ENCODE measurements around the gene HECW1. TPM values are rescaled to one million over a fixed set of nuclear protein-coding genes. Genes with fewer than 3 reads are reported as not detected.

Gene HECW1
- total RNA-seq, 1 experiment from 2014 or later: 2.7 TPM

DNA sequence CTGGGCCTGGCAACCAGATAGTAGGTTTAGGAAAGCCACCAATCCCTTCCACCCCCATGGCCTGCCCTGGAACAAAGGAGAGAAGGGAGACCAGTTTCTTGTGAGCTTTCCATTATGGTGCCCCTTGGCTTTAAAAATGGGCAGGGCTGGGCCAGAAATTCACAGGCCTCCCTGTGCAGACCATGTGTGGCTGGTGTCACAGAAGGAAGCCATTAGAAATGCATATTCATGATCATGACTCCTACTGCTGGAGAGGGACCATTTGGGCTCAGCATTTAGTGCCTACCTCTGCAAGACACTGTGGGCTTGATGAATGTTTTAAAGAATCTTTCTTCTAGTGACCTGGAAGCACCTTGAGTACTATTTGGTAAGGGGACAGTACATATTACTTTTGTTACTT is 108.3 kb downstream of the HECW1 start:
- intact Hi-C loops (cut with micrococcal nuclease; ENCODE audit: unreplicated experiment): no loop called here
- H3K79me2 ChIP-seq (ENCODE audit: low read depth): no peaks in the 10 kb centered on the region
- no peaks in the 10 kb centered on the region for H3K4me1 ChIP-seq (replicated peaks; ENCODE audit: insufficient read depth)
- H2AFZ ChIP-seq: no peak overlapping the region
- H3K4me3 ChIP-seq: no peak overlapping the region
- CTCF ChIA-PET: no interaction called here
- no peaks in the 10 kb centered on the region for H3K36me3 ChIP-seq (ENCODE audit: low read depth)
- BruUV-seq (replicated peaks): no TSS peak
- POLR2A ChIA-PET (ENCODE audit: unreplicated experiment): no interaction called here
- H4K20me1 ChIP-seq (ENCODE audit: insufficient read depth): no peaks in the 10 kb centered on the region
- TF ChIP-seq, protein P1, sequence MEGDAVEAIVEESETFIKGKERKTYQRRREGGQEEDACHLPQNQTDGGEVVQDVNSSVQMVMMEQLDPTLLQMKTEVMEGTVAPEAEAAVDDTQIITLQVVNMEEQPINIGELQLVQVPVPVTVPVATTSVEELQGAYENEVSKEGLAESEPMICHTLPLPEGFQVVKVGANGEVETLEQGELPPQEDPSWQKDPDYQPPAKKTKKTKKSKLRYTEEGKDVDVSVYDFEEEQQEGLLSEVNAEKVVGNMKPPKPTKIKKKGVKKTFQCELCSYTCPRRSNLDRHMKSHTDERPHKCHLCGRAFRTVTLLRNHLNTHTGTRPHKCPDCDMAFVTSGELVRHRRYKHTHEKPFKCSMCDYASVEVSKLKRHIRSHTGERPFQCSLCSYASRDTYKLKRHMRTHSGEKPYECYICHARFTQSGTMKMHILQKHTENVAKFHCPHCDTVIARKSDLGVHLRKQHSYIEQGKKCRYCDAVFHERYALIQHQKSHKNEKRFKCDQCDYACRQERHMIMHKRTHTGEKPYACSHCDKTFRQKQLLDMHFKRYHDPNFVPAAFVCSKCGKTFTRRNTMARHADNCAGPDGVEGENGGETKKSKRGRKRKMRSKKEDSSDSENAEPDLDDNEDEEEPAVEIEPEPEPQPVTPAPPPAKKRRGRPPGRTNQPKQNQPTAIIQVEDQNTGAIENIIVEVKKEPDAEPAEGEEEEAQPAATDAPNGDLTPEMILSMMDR (conservative IDR thresholded peaks at IDR 0.05): no peak
- TF ChIP-seq EZH2 (IDR thresholded peaks at IDR 0.05; ENCODE audit: low read depth): no peak
- no peaks in the 10 kb centered on the region for H3K9me3 ChIP-seq (ENCODE audit: insufficient read depth, low read depth)
- H3K9me2 ChIP-seq (ENCODE audit: insufficient read depth): no peaks in the 10 kb centered on the region
- peaks cover 72% of the 10 kb centered on the region for H3K27me3 ChIP-seq (ENCODE audit: insufficient read depth, low read depth)
- DNase-seq: no peak
- no peak overlapping the region for H3K27ac ChIP-seq
- H3F3A ChIP-seq (ENCODE audit: insufficient read depth, low read depth): no peaks in the 10 kb centered on the region
- H3K4me2 ChIP-seq: no peak overlapping the region

DNA sequence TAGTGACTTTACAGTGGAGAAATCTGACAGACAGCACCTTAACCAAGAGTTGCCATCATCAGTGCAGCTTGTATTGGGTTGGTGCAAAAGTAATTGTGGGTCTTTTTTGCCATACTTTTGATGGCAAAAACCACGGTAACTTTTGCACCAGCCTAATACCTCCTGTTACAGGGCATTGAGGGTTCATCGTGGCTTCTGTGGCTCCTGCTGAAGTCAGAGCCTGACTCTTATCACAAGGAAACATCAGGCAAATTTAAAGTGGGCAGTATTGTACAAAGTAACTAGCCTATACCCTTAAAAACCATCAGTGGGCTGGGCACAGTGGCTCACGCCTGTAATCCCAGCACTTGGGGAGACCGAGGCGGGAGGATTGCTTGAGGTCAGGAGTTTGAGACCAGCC is 117.4 kb downstream of the HECW1 start:
- H3K4me1 ChIP-seq (replicated peaks; ENCODE audit: insufficient read depth): no peaks in the 10 kb centered on the region
- H2AFZ ChIP-seq: no peak overlapping the region
- DNase-seq: no peak
- H4K20me1 ChIP-seq (ENCODE audit: insufficient read depth): no peaks in the 10 kb centered on the region
- BruUV-seq (replicated peaks): no TSS peak
- H3K4me3 ChIP-seq: no peak overlapping the region
- H3K9me2 ChIP-seq (ENCODE audit: insufficient read depth): no peaks in the 10 kb centered on the region
- peaks cover 80% of the 10 kb centered on the region for H3K27me3 ChIP-seq (ENCODE audit: insufficient read depth, low read depth)
- H3F3A ChIP-seq (ENCODE audit: insufficient read depth, low read depth): no peaks in the 10 kb centered on the region
- ChIA-PET CTCF (no interaction called here), POLR2A (ENCODE audit: unreplicated experiment) (no interaction called here)
- H3K4me2 ChIP-seq: no peak overlapping the region
- no peaks in the 10 kb centered on the region for H3K9me3 ChIP-seq (ENCODE audit: insufficient read depth, low read depth)
- no peaks in the 10 kb centered on the region for H3K36me3 ChIP-seq (ENCODE audit: low read depth)
- no peaks in the 10 kb centered on the region for H3K79me2 ChIP-seq (ENCODE audit: low read depth)
- intact Hi-C loops (cut with micrococcal nuclease; ENCODE audit: unreplicated experiment): no loop called here
- no peak for TF ChIP-seq EZH2 (IDR thresholded peaks at IDR 0.05; ENCODE audit: low read depth)
- TF ChIP-seq, protein P1 (conservative IDR thresholded peaks at IDR 0.05): no peak
- no peak overlapping the region for H3K27ac ChIP-seq

DNA sequence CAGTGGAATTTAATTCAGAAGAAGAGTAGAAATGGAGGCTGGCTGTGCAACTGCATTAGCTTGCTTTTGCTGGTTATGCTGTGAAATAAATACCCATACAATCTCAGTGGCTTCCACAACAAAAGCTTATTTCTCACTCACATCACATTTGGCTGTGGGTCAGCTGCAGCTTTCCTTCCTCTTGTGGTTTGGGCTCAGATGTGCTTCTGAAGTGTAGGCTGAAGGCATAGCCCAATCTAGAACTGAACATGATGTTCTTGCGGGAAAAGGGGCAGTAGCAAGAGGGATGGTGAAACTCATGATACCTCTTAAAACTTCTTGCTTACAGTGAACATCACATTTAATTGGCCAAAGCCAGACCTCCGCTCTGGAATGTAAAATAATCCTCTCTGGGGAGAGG is 119.9 kb downstream of the HECW1 start:
- Histone ChIP-seq H3K27ac (no peak overlapping the region), H3K4me2 (no peak overlapping the region), H2AFZ (no peak overlapping the region), H3K36me3 (ENCODE audit: low read depth) (no peaks in the 10 kb centered on the region), H3K4me1 (replicated peaks; ENCODE audit: insufficient read depth) (no peaks in the 10 kb centered on the region), H4K20me1 (ENCODE audit: insufficient read depth) (no peaks in the 10 kb centered on the region), H3K9me3 (ENCODE audit: insufficient read depth, low read depth) (no peaks in the 10 kb centered on the region), H3F3A (ENCODE audit: insufficient read depth, low read depth) (no peaks in the 10 kb centered on the region), H3K9me2 (ENCODE audit: insufficient read depth) (no peaks in the 10 kb centered on the region), H3K79me2 (ENCODE audit: low read depth) (no peaks in the 10 kb centered on the region), H3K27me3 (ENCODE audit: insufficient read depth, low read depth) (peaks cover 64% of the 10 kb centered on the region), H3K4me3 (no peak overlapping the region)
- TF ChIP-seq, protein P1 (conservative IDR thresholded peaks at IDR 0.05): no peak
- no peak for TF ChIP-seq EZH2 (IDR thresholded peaks at IDR 0.05; ENCODE audit: low read depth)
- DNase-seq: no peak
- no TSS peak for BruUV-seq (replicated peaks)
- CTCF ChIA-PET: no interaction called here
- POLR2A ChIA-PET (ENCODE audit: unreplicated experiment): no interaction called here
- intact Hi-C loops (cut with micrococcal nuclease; ENCODE audit: unreplicated experiment): no loop called here

Measured in PC-9 (cell line).